Dermis blood vessel endothelial cell (primary cell): ENCODE results near the gene KIR3DL1. TPM values are rescaled to one million over a fixed set of nuclear protein-coding genes. Genes with fewer than 3 reads are reported as not detected.
"Not testable (repeated sequence)": the region's sequence is repeated elsewhere in the genome, so short reads cannot be mapped to it uniquely, and the experiment has no call there.

Experiments
- DNase-seq: peaks from one replicate; pipeline ENCODE4 v3.0.0; 2010
- total RNA-seq: library from RNA; depleted of rRNA; stranded (reverse); fragments of >200 nt; gene quantifications from 2 replicates; pipeline ENCODE4 v1.2.3, GENCODE V29; 2014

KIR3DL1 gene
- total RNA-seq, 1 donor from 2014 or later, result not detected

- DNase-seq, result no peak
Measured at GRCh38 chr19:54817670-54818536, 1.6 kb downstream of the KIR3DL1 start.

- DNase-seq, result not testable (repeated sequence)
Measured at GRCh38 chr19:54824416-54824815, 8.1 kb downstream of the KIR3DL1 start.

GRCh38 chr19:54825326-54825725 lies 9.1 kb downstream of the KIR3DL1 start:
- DNase-seq, result not testable (repeated sequence)

- not testable (repeated sequence) for DNase-seq
Measured at GRCh38 chr19:54828064-54828463, 11.8 kb downstream of the KIR3DL1 start.

GRCh38 chr19:54832496-54832895 lies 16.2 kb downstream of the KIR3DL1 start, which contains the start of gene KIR2DS4:
KIR2DS4 (plus strand) TSS chr19:54832676.
- not testable (repeated sequence) for DNase-seq

GRCh38 chr19:54835126-54835525 lies 18.9 kb downstream of the KIR3DL1 start:
- not testable (repeated sequence) for DNase-seq

GRCh38 chr19:54837522-54837921 lies 21.3 kb downstream of the KIR3DL1 start:
- DNase-seq, result not testable (repeated sequence)

- DNase-seq, result not testable (repeated sequence)
Measured at GRCh38 chr19:54843171-54843570, 26.9 kb downstream of the KIR3DL1 start.

GRCh38 chr19:54850061-54850640 lies 33.9 kb downstream of the KIR3DL1 start, which contains the start of gene KIR3DL2:
KIR3DL2 (plus strand) TSS chr19:54850443; CDS start chr19:54850476, 33 bp downstream.
- DNase-seq, result not testable (repeated sequence)

GRCh38 chr19:54850930-54851329 lies 34.7 kb downstream of the KIR3DL1 start:
- DNase-seq, result no peak

- DNase-seq, result no peak
Measured at GRCh38 chr19:54851353-54851752, 35.1 kb downstream of the KIR3DL1 start.

GRCh38 chr19:54855241-54855640 lies 39.0 kb downstream of the KIR3DL1 start:
- DNase-seq, result not testable (repeated sequence)

- DNase-seq, result not testable (repeated sequence)
Measured at GRCh38 chr19:54858476-54858875, 42.2 kb downstream of the KIR3DL1 start.

- not testable (repeated sequence) for DNase-seq
Measured at GRCh38 chr19:54859421-54859820, 43.2 kb downstream of the KIR3DL1 start.

- DNase-seq, result not testable (repeated sequence)
Measured at GRCh38 chr19:54863459-54863858, 47.2 kb downstream of the KIR3DL1 start.

GRCh38 chr19:54871696-54872095 lies 55.4 kb downstream of the KIR3DL1 start:
- DNase-seq, result no peak

GRCh38 chr19:54873990-54874389 lies 57.7 kb downstream of the KIR3DL1 start, which contains the start of gene FCAR:
FCAR (plus strand) TSS chr19:54874235; CDS start chr19:54874290, 55 bp downstream.
- no peak for DNase-seq

- DNase-seq, result no peak
Measured at GRCh38 chr19:54875506-54875905, 59.2 kb downstream of the KIR3DL1 start.

- no peak for DNase-seq
Measured at GRCh38 chr19:54877471-54877870, 61.2 kb downstream of the KIR3DL1 start.
